Mesothelial cell of epicardium (in vitro differentiated cells): ENCODE measurements around the gene NPFFR1. TPM values are rescaled to one million over a fixed set of nuclear protein-coding genes. Genes with fewer than 3 reads are reported as not detected.

ENCODE experiments used
- DNase-seq, 2 experiments: peaks; one replicate each; pipeline ENCODE4 v3.0.0; 2021; ENCODE audit warnings: low spot score in 2 of 2; ENCODE audit not compliant: unreplicated experiment in 2 of 2
- H3K27ac Mint-ChIP-seq: 2 replicates; pipeline ENCODE4 v1.8.0; 2021; ENCODE audit warnings: mixed read lengths
- H3K27me3 Mint-ChIP-seq: 2 replicates; pipeline ENCODE4 v1.8.0; 2021; ENCODE audit warnings: low read depth, mixed read lengths
- H3K36me3 Mint-ChIP-seq: 2 replicates; pipeline ENCODE4 v1.8.0; 2021; ENCODE audit warnings: mixed read lengths
- H3K4me1 Mint-ChIP-seq: 2 replicates; pipeline ENCODE4 v1.8.0; 2021; ENCODE audit warnings: mixed read lengths
- H3K4me3 Mint-ChIP-seq: 2 replicates; pipeline ENCODE4 v1.8.0; 2021; ENCODE audit warnings: mild to moderate bottlenecking, moderate library complexity, mixed read lengths
- H3K9me3 Mint-ChIP-seq: 2 replicates; pipeline ENCODE4 v1.8.0; 2021; ENCODE audit warnings: mixed read lengths
- total RNA-seq: library from RNA; stranded (reverse); gene quantifications from 3 replicates; pipeline ENCODE4 v1.2.1, GENCODE V29; 2021
- TF ChIP-seq, protein P1 (sequence below): fragments of 200-600 bp; sonication (generic); IDR thresholded peaks from one replicate; pipeline ENCODE4 v1.5.0; 2021; ENCODE audit warnings: antibody characterized with exemption; ENCODE audit not compliant: unreplicated experiment

Gene NPFFR1
- total RNA-seq, 1 donor from 2014 or later: 0.13 TPM

DNA sequence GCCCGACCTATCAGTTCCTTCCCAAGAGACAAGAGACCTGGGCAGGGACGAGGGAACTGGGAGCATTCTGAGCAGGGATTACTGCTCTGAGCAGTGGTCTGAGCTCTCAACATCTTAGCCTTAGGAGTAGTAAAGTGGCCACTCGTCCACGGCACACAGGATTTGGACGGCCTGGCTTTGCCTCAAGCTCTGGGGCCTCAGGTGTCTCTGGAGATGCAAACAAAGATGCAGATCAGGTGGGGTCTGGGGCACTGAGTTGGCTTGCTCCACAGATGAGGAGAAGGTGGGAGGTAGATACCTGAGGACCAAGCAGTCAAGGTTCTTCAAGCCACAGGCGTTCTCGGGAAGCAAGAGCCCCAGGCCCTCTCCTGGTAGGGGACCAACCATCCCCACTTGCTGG is 16.1 kb upstream of the NPFFR1 start:
- Mint-ChIP-seq H3K9me3 (no peaks in the 10 kb centered on the region), H3K4me3 (no peak overlapping the region), H3K27ac (no peak overlapping the region), H3K4me1 (peaks cover 7% of the 10 kb centered on the region), H3K36me3 (no peaks in the 10 kb centered on the region), H3K27me3 (no peaks in the 10 kb centered on the region)
- TF ChIP-seq, protein P1, sequence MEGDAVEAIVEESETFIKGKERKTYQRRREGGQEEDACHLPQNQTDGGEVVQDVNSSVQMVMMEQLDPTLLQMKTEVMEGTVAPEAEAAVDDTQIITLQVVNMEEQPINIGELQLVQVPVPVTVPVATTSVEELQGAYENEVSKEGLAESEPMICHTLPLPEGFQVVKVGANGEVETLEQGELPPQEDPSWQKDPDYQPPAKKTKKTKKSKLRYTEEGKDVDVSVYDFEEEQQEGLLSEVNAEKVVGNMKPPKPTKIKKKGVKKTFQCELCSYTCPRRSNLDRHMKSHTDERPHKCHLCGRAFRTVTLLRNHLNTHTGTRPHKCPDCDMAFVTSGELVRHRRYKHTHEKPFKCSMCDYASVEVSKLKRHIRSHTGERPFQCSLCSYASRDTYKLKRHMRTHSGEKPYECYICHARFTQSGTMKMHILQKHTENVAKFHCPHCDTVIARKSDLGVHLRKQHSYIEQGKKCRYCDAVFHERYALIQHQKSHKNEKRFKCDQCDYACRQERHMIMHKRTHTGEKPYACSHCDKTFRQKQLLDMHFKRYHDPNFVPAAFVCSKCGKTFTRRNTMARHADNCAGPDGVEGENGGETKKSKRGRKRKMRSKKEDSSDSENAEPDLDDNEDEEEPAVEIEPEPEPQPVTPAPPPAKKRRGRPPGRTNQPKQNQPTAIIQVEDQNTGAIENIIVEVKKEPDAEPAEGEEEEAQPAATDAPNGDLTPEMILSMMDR: no peak
- no peak for DNase-seq

DNA sequence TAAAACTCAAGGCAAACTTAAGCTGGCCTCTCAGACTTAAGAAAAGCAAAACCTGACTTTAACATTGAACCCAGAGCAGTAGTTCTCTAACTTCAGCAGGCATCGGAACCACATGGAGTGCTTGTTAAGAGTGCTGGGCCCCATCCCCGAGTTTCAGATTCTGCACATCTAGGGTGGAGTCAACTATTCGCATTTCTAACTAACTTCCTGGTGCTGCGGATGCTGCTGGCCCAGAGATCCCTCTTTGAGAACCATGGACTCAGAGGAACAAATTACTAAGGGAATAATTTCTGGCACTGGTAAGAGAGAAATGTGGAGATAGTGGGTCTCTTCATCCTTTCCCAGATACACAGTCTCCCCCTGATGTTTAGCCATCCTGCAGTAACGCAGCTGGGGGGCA is 14.6 kb upstream of the NPFFR1 start:
- Mint-ChIP-seq H3K9me3 (no peaks in the 10 kb centered on the region), H3K27me3 (no peaks in the 10 kb centered on the region), H3K4me3 (no peak overlapping the region), H3K27ac (no peak overlapping the region), H3K36me3 (no peaks in the 10 kb centered on the region), H3K4me1 (peaks cover 7% of the 10 kb centered on the region)
- TF ChIP-seq, protein P1: no peak
- DNase-seq: no peak

DNA sequence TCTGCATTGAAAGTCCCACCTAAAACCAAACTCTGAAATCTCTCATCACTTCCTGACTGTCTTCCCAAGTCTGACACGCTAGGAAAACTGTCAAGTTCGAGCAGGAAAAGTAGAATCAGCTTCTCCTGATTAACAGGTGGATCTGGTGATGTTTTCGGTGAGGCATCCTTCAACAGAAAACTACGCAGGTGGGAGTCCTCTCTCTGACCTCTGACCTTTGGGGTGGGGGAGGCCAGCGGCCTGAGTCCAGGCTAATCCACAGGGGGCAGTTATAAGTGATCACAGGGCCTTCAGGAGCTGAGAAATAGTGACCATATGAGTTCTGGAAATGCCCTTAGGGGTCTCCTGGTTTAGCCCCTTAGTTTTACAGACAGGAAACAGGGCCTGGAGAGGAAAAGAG is 13.4 kb upstream of the NPFFR1 start:
- Mint-ChIP-seq H3K27ac (peak overlapping the region; percentile 4), H3K27me3 (no peaks in the 10 kb centered on the region), H3K9me3 (no peaks in the 10 kb centered on the region), H3K4me3 (no peak overlapping the region), H3K36me3 (no peaks in the 10 kb centered on the region), H3K4me1 (peaks cover 7% of the 10 kb centered on the region)
- DNase-seq: no peak
- TF ChIP-seq, protein P1: no peak

DNA sequence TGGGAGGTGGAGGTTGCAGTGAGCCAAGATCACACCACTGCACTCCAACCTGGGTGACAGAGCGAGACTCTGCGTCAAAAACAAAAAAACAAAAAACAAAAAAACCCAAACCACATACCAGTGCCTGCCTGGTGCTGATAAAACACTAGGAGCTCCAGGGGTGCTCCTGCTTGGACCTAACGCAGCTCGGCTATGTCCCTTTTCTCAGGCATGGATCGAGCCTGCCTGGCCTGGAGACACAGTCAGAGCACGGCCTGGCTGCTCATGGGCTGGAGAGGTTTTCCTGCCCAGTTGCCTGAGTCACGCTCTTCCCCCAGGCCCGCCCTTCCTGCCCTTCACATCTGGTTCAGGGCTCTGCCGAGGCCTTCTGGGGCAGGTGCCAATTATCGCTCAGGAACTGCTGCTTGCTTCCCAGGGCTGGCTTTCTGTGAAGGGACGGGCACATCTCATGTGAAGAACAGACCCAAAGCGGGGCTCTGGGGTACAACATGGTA is 12.6 kb upstream of the NPFFR1 start:
- Mint-ChIP-seq H3K4me1 (peaks cover 7% of the 10 kb centered on the region), H3K4me3 (no peak overlapping the region), H3K27me3 (no peaks in the 10 kb centered on the region), H3K27ac (peak overlapping the region; percentile 4), H3K36me3 (no peaks in the 10 kb centered on the region), H3K9me3 (no peaks in the 10 kb centered on the region)
- no peak for DNase-seq
- TF ChIP-seq, protein P1: no peak

DNA sequence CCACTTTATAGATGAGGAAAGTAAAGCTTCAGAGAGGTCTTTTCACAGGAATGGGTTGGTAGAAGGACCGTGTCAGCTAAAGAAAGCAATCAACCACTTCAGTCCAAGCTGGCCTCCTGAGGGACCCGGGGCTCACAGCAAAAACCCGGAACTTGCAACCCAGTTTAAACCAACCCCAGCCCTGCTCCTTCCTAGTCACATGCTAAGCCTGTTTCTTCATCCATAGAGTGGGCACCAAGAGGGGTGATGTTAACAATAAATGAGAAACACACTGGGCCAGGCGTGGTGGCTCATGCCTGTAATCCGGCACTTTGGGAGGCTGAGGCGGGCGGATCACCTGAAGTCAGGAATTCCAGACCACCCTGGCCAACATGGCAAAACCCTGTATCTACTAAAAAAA is 12.1 kb upstream of the NPFFR1 start:
- H3K36me3 Mint-ChIP-seq: no peaks in the 10 kb centered on the region
- H3K27me3 Mint-ChIP-seq: no peaks in the 10 kb centered on the region
- H3K27ac Mint-ChIP-seq: no peak overlapping the region
- H3K4me3 Mint-ChIP-seq: no peak overlapping the region
- peaks cover 7% of the 10 kb centered on the region for H3K4me1 Mint-ChIP-seq
- TF ChIP-seq, protein P1: no peak
- H3K9me3 Mint-ChIP-seq: no peaks in the 10 kb centered on the region
- DNase-seq: no peak

DNA sequence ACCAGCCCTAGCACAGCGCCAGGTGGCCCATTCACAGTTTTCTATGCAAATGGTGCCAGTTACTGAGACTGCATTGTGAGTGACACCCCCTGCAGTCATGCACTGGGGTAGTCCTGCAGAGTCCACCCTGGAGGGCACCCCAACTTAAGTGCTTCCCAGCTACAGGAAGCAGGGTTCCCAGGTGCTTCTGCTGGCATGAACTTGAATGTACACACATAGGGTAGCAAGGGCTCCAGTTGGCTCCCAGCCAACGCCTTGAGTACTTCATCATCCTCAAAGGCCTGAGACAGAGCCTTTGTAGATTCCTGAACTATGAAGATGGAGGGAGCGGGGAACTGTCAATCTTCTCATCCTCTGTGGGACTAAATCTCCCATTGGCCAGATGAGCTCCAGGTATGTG is 11.5 kb upstream of the NPFFR1 start:
- Mint-ChIP-seq H3K9me3 (no peaks in the 10 kb centered on the region), H3K36me3 (no peaks in the 10 kb centered on the region), H3K27me3 (no peaks in the 10 kb centered on the region)

More for the DNA sequence above, 11.5 kb upstream of the NPFFR1 start:
- no peak overlapping the region for H3K4me3 Mint-ChIP-seq
- H3K4me1 Mint-ChIP-seq: peaks cover 12% of the 10 kb centered on the region
- no peak for DNase-seq
- TF ChIP-seq, protein P1: no peak
- H3K27ac Mint-ChIP-seq: no peak overlapping the region
